ENCODE data around the gene SOCS7. TPM values are rescaled to one million over a fixed set of nuclear protein-coding genes. Genes with fewer than 3 reads are reported as not detected.

The SOCS7 gene
- total RNA-seq, 2 experiments from 2014 or later, result 22.1 to 25.1 TPM

- DNase-seq, result no peak
- no peak overlapping the region for H3K27ac Mint-ChIP-seq
Measured at GRCh38 chr17:38397227-38397626, 45.6 kb downstream of the SOCS7 start.

GRCh38 chr17:38400286-38400685 lies 48.6 kb downstream of the SOCS7 start:
- H3K36me3 Mint-ChIP-seq (ENCODE audit: low read depth), result peaks cover 16% of the 10 kb centered on the region
- H3K9me3 Mint-ChIP-seq, result no peaks in the 10 kb centered on the region
- intact Hi-C loops (cut with micrococcal nuclease), result no loop called here
- CTCF ChIA-PET, result interaction anchor here (0.8 to 2.8 kb wide), 4 partner anchors 14 to 51 kb away, joined by 3 to 11 read pairs (median 4); partner anchors contain the start of gene SOCS7
- H3K4me1 Mint-ChIP-seq (ENCODE audit: low read depth), result no peaks in the 10 kb centered on the region
- H3K4me3 Mint-ChIP-seq, result no peak overlapping the region
- no peak overlapping the region for H3K27ac Mint-ChIP-seq
- no peak for DNase-seq
- no peaks in the 10 kb centered on the region for H3K27me3 Mint-ChIP-seq (ENCODE audit: low read depth)

More at GRCh38 chr17:38397227-38397626, 45.6 kb downstream of the SOCS7 start:
- Mint-ChIP-seq H3K9me3 (no peaks in the 10 kb centered on the region), H3K4me1 (ENCODE audit: low read depth) (no peaks in the 10 kb centered on the region), H3K4me3 (no peak overlapping the region), H3K36me3 (ENCODE audit: low read depth) (peaks cover 18% of the 10 kb centered on the region), H3K27me3 (ENCODE audit: low read depth) (no peaks in the 10 kb centered on the region)
- CTCF ChIA-PET, result no interaction called here
- intact Hi-C loops (cut with micrococcal nuclease), result no loop called here

- peaks cover 14% of the 10 kb centered on the region for H3K36me3 Mint-ChIP-seq (ENCODE audit: low read depth)
- H3K4me1 Mint-ChIP-seq (ENCODE audit: low read depth), result no peaks in the 10 kb centered on the region
- no peaks in the 10 kb centered on the region for H3K27me3 Mint-ChIP-seq (ENCODE audit: low read depth)
- no peak overlapping the region for H3K27ac Mint-ChIP-seq
- CTCF ChIA-PET, result interaction anchor here (1.1 kb wide), 1 partner anchor 34 kb away, joined by 3 read pairs; no protein-coding TSS in a partner anchor
- no peak for DNase-seq
- H3K9me3 Mint-ChIP-seq, result no peaks in the 10 kb centered on the region
- no peak overlapping the region for H3K4me3 Mint-ChIP-seq
- intact Hi-C loops (cut with micrococcal nuclease), result no loop called here
Measured at GRCh38 chr17:38401459-38401858, 49.8 kb downstream of the SOCS7 start.

DNA sequence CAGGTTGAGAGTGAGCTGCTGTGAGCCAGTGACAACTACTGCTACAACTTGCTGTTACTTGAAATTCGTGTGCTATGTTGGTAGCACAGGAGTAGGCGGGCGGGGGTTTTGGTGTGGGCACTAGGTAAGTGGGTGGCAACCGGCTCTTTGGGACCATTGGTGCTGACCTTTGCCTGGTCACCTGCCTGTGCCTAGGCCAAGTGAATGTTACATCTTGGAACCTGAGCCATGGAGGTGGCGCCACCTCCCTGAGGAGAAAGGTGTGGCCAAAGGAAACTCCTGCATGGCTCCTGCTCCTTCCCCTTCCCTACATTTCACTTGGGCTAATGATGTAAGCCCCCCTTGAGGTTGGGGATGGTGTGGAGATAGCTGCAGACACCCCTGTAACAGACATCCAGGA lies 51.3 kb downstream of the SOCS7 start:
- intact Hi-C loops (cut with micrococcal nuclease), result no loop called here
- CTCF ChIA-PET, result interaction anchor here (0.6 to 3.3 kb wide), 3 partner anchors 10 to 53 kb away, joined by 3 to 12 read pairs (median 3); no protein-coding TSS in a partner anchor
- DNase-seq, result no peak
- H3K27ac Mint-ChIP-seq, result no peak overlapping the region
- no peaks in the 10 kb centered on the region for H3K9me3 Mint-ChIP-seq
- no peak overlapping the region for H3K4me3 Mint-ChIP-seq
- no peaks in the 10 kb centered on the region for H3K4me1 Mint-ChIP-seq (ENCODE audit: low read depth)
- H3K36me3 Mint-ChIP-seq (ENCODE audit: low read depth), result peaks cover 6% of the 10 kb centered on the region
- no peaks in the 10 kb centered on the region for H3K27me3 Mint-ChIP-seq (ENCODE audit: low read depth)

- no peaks in the 10 kb centered on the region for H3K4me1 Mint-ChIP-seq (ENCODE audit: low read depth)
- no peak overlapping the region for H3K27ac Mint-ChIP-seq
- no peak for DNase-seq
- no peaks in the 10 kb centered on the region for H3K27me3 Mint-ChIP-seq (ENCODE audit: low read depth)
- intact Hi-C loops (cut with micrococcal nuclease), result no loop called here
- CTCF ChIA-PET, result interaction anchor here (0.6 to 3.3 kb wide), 5 partner anchors 11 to 179 kb away, joined by 3 to 12 read pairs (median 3); no protein-coding TSS in a partner anchor
- no peak overlapping the region for H3K4me3 Mint-ChIP-seq
- H3K36me3 Mint-ChIP-seq (ENCODE audit: low read depth), result peaks cover 6% of the 10 kb centered on the region
- no peaks in the 10 kb centered on the region for H3K9me3 Mint-ChIP-seq
Measured at GRCh38 chr17:38403491-38403890, 51.8 kb downstream of the SOCS7 start.

DNA sequence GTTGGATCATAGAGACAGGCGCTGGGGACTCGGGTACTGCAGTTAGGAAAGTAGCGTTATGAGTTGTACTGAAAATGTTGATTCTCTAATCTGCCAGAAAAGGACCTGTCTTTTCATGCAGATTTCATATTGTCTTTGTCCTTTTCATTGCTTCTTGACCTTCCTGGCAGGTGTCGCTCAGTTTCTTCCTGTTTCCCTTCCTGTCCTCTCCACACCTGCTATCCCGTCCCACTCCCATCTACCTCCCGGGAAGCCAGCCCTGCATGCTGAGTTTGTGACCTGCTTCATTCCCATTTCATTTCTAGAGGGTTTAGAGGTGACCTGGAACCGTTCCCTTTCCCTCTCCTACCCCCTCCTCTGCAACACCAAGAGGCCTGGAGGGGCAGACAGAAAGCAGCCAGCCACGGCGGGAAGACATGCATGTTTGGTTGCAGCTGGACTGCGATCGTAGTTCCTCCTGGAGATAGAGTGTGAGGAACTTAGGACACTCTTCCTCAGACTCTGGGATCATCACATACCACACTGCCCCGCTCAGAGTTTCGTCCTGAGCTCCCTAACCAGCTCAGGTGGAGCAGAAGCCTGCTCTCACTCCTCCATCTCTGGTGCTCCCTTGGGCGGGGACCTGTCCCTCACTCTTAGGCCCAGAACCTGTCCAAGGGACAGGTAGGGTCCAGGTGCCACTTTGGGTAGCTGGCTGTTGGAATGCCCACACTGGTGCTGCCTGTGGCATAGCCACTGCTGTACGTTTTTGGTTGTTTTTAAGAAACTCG lies 52.7 kb downstream of the SOCS7 start:
- no peak overlapping the region for H3K4me3 Mint-ChIP-seq
- CTCF ChIA-PET, result interaction anchor here (1.2 to 3.3 kb wide), 2 partner anchors 55 to 63 kb away, joined by 3 to 12 read pairs; no protein-coding TSS in a partner anchor
- no peak overlapping the region for H3K27ac Mint-ChIP-seq

DNA sequence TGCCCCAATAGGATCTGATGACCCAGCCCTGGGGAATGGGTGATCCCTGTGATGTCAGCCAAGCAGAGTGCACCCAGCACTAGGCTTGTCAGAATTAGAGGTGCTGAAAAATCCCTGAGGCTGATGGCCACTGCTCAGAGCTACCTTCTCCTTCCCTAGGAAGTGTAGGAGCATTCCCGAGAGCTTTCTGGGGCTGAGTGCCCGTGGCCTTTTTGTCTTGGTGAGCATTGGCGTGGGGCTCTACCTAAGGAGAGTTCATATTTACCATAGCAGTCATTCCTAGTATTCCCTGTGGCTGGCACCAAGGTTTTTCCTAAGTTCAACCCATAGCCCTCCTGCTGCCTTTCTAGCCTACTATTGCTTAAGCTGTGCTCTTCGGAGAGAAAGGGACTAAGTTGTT lies 54.0 kb downstream of the SOCS7 start:
- CTCF ChIA-PET, result no interaction called here
- Mint-ChIP-seq H3K4me1 (ENCODE audit: low read depth) (no peaks in the 10 kb centered on the region), H3K27me3 (ENCODE audit: low read depth) (no peaks in the 10 kb centered on the region), H3K36me3 (ENCODE audit: low read depth) (peaks cover 3% of the 10 kb centered on the region), H3K9me3 (no peaks in the 10 kb centered on the region), H3K27ac (no peak overlapping the region), H3K4me3 (no peak overlapping the region)
- intact Hi-C loops (cut with micrococcal nuclease), result no loop called here
- DNase-seq, result no peak

More for the DNA sequence above, 52.7 kb downstream of the SOCS7 start:
- Mint-ChIP-seq H3K27me3 (ENCODE audit: low read depth) (no peaks in the 10 kb centered on the region), H3K4me1 (ENCODE audit: low read depth) (no peaks in the 10 kb centered on the region), H3K9me3 (no peaks in the 10 kb centered on the region), H3K36me3 (ENCODE audit: low read depth) (peaks cover 5% of the 10 kb centered on the region)
- no peak for DNase-seq
- intact Hi-C loops (cut with micrococcal nuclease), result no loop called here

DNA sequence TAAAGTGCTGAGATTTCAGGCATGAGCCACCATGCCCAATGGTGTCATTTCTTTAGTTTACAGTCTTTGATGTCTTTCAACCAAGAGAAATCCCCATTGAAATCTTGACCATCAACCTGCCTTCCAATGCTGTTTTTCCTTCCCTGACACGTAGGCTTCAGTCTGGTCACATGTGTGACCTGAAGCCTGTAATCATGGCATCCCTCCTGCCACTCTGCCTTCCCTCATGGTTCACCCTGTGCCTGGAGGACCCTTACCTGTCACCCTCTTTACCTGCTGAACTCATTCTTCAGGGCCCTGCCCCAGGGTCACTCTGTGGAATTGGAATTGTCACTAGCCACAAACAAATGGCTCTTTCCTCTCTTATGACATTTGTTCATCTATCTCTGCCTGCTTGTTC lies 58.6 kb downstream of the SOCS7 start:
- Mint-ChIP-seq H3K4me1 (ENCODE audit: low read depth) (peaks cover 7% of the 10 kb centered on the region), H3K36me3 (ENCODE audit: low read depth) (no peaks in the 10 kb centered on the region), H3K9me3 (no peaks in the 10 kb centered on the region), H3K4me3 (no peak overlapping the region), H3K27me3 (ENCODE audit: low read depth) (no peaks in the 10 kb centered on the region), H3K27ac (no peak overlapping the region)
- CTCF ChIA-PET, result no interaction called here
- no peak for DNase-seq
- intact Hi-C loops (cut with micrococcal nuclease), result no loop called here

- peaks cover 16% of the 10 kb centered on the region for H3K4me1 Mint-ChIP-seq (ENCODE audit: low read depth)
- peak; percentile 64 for DNase-seq
- no peaks in the 10 kb centered on the region for H3K9me3 Mint-ChIP-seq
- H3K27me3 Mint-ChIP-seq (ENCODE audit: low read depth), result peaks cover 29% of the 10 kb centered on the region
- no peaks in the 10 kb centered on the region for H3K36me3 Mint-ChIP-seq (ENCODE audit: low read depth)
- H3K27ac Mint-ChIP-seq, result peak overlapping the region; percentile 78
- H3K4me3 Mint-ChIP-seq, result peak overlapping the region; percentile 76
- CTCF ChIA-PET, result interaction anchor here (1.0 to 6.8 kb wide), 10 partner anchors 11 to 93 kb away, joined by 3 to 193 read pairs (median 4); partner anchors contain the start of gene SOCS7
- intact Hi-C loops (cut with micrococcal nuclease), result loop anchor here (2.0 kb wide), 1 partner anchor 93 kb away; no protein-coding TSS in a partner anchor
Measured at GRCh38 chr17:38415250-38416194, 63.9 kb downstream of the SOCS7 start.

- intact Hi-C loops (cut with micrococcal nuclease), result no loop called here
- Mint-ChIP-seq H3K27me3 (ENCODE audit: low read depth) (peaks cover 36% of the 10 kb centered on the region), H3K36me3 (ENCODE audit: low read depth) (no peaks in the 10 kb centered on the region), H3K4me3 (no peak overlapping the region), H3K9me3 (no peaks in the 10 kb centered on the region), H3K4me1 (ENCODE audit: low read depth) (peaks cover 16% of the 10 kb centered on the region), H3K27ac (no peak overlapping the region)
- CTCF ChIA-PET, result interaction anchor here (6.8 kb wide), 1 partner anchor 65 kb away, joined by 193 read pairs; the partner anchor contains the start of gene SOCS7
- no peak for DNase-seq
Measured at GRCh38 chr17:38416840-38417209, 65.2 kb downstream of the SOCS7 start.

DNA sequence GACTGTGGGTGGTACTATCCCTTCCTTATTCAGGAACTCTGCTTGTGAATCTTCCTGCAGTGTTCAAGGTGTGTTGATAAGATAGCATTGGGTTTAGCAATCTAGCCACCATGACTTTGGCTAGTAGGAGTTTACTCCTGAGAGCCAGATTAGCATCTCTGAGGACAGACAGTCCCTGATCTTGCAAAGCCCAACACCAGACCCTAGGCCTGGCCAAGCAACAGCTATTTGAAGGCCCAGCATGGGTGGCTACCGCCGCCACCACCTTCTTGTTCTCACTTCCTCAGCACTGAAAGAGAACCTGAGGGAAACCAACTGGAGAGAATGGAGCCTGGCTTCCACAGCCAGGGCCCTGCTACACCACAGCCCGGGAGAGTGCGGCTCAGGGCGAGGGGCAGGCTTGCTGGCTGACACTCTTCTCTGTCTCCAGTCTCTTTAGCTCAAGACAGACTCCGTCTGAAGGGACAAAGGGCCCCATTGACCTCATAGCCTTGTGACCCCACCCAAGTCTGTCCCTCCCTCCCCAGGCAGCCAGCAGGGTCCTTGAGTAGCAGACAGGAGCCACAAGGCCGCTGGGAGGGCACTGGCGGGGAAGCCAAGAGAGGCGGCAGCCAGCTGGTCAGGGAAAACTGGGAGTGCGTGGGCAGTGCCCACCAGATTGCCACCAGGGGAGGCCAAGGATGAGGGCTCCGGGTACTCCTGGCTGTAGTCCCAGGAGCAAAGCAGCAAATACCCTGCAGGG lies 65.7 kb downstream of the SOCS7 start:
- CTCF ChIA-PET, result interaction anchor here (1.2 to 6.8 kb wide), 2 partner anchors 65 to 68 kb away, joined by 4 to 193 read pairs; partner anchors contain the start of gene SOCS7
- peaks cover 42% of the 10 kb centered on the region for H3K27me3 Mint-ChIP-seq (ENCODE audit: low read depth)
- no peak for DNase-seq

More for the DNA sequence above, 65.7 kb downstream of the SOCS7 start:
- Mint-ChIP-seq H3K4me1 (ENCODE audit: low read depth) (peaks cover 16% of the 10 kb centered on the region), H3K9me3 (no peaks in the 10 kb centered on the region), H3K36me3 (ENCODE audit: low read depth) (no peaks in the 10 kb centered on the region), H3K4me3 (no peak overlapping the region), H3K27ac (no peak overlapping the region)
- intact Hi-C loops (cut with micrococcal nuclease), result no loop called here
